ENCODE results near the gene FGF18.
"Not testable (repeated sequence)": the region's sequence is repeated elsewhere in the genome, so short reads cannot be mapped to it uniquely, and the experiment has no call there.

FGF18 gene, protein sequence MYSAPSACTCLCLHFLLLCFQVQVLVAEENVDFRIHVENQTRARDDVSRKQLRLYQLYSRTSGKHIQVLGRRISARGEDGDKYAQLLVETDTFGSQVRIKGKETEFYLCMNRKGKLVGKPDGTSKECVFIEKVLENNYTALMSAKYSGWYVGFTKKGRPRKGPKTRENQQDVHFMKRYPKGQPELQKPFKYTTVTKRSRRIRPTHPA

DNA sequence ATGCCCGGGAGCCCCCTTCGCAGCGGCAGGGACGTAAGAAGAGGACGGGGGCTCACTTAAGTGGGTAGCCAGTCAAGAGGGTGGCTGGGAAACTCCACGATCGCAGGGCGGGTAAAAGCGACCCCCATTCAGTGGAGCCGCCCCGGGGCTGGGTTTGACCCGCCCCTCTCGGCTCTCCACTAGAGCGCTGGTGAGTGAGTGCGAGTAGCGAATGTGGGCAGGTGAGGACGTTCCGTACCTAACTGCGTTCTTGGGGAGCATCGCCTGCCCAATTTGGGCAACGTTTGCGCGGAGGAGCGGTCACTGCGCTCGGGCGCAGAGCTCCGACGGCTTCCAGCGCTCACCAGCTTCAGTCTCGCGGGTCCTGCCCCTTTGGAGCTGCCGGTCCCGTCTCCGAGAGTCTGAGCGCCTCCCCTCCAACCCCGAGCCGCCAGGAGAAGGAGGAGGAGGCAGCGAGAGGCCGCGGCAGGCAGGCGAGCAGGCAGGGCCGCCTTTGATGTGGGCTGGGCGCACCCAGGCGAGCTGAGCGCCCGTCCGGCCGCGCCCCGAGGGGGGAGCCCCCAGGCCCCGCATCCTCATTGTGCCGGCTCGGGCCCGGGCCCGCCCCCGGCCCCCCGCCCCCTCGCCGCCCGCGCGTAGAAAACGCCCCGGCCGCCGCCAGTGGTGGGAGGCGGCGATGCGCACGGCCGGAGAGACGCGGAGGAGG lies at the start of gene FGF18:
Gene FGF18, plus strand, starts transcription at position 666 of the 706 bp plus-strand sequence. CDS start 553 bp downstream, outside the sequence.
- no peak for DNase-seq

- no peak for DNase-seq
These were observed 49.5 kb upstream of the FGF18 start for GRCh38 chr5:171369898-171370297.

GRCh38 chr5:171370881-171371280 lies 48.6 kb upstream of the FGF18 start:
- not testable (repeated sequence) for DNase-seq

DNA sequence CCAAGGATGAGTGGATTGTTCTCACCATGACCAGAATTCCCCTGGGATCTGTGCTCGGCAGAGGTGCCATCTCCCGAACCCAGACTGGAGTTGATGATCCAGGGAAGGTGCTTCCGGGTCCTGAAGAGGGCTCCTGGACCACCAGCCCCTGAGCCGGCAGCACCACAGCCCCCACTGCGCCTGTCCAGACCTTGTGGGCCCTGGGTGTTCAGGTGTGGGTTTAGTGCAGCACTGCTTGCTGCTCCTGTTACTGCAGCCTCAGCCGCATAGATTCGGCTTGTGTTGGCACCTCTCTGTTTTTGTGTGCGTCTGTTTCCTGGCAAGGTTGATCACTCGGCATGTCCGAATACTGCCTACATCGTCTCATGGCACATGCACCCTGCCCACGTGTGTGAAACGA lies 48.1 kb upstream of the FGF18 start:
- no peak for DNase-seq

DNA sequence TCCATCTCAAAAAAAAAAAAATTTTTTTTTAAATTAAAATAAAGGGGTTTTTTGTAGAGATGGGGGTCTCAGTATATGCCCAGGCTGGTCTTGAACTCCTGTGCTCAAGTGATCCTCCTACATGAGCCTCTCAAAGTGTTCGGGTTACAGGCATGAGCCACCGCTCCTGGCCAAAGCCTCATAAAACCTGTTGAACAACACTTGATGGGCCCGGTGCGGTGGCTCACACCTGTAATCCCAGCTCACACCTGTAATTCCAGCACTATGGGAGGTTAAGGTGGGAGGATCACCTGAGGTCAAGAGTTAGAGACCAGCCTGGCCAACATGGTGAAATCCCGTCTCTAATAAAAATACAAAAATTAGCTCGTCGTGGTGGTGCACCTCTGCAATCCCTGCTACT lies 39.5 kb upstream of the FGF18 start:
- DNase-seq = no peak

DNA sequence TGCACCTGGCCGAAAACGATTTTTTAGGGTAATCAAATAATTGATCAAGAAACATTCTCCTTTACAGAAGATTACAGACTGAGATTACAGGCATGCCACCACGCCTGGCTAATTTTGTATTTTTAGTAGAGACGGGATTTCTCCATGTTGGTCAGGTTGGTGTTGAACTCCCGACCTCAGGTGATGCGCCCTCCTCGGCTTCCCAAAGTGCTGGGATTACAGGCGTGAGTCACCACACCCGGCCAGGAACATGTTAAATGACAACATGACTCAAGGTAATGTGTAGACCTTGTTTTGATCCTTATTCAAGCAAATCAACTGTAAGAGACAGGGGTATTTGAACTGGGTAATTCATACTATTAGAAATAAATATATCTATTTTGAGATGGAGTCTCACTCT lies 35.0 kb upstream of the FGF18 start:
- not testable (repeated sequence) for DNase-seq

DNA sequence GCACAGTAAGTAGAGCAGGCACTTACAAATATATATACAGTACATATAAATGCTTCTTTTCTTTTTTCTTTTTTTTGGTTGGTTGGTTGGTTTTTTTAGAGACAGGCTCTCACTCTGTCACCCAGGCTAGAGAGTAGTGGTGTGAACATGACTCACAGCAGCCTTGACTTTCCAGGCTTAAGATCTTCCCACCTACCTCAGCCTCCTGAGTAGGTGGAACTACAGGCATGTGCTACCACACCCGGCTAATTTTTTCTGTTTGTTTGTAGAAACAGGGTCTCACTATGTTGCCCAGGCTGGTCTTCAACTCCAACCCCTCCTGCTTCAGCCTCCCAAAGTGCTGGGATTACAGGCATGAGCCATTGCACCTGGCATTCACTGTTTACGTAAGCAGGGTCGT lies 34.4 kb upstream of the FGF18 start:
- not testable (repeated sequence) for DNase-seq

DNA sequence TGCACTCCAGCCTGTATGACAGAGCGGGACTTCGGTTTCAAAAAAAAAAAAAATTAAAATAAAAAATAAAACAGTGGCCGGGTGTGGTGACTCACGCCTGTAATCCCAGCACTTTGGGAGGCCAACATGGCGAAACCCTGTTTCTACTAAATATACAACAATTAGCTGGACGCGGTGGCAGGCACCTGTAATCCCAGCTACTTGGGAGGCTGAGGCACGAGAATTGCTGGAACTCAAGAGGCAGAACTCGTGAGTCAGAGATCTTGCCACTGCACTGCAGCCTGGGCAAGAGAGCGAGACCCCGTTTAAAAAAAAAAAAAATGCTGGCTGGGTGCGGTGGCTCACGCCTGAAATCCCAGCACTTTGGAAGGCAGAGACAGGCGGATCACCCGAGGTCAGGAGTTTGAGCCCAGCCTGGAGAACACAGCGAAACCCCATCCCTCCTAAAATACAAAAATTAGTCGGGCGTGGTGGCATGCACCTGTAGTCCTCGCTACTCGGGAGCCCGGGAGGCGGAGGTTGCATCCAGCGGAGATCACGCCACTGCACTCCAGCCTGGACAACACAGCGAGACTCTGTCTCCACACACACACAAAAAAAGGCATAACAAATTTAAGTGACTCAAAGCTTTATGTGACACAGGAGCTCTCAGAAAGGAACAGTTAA lies 33.3 kb upstream of the FGF18 start:
- DNase-seq = no peak

GRCh38 chr5:171386861-171387344 lies 32.5 kb upstream of the FGF18 start:
- DNase-seq = no peak

DNA sequence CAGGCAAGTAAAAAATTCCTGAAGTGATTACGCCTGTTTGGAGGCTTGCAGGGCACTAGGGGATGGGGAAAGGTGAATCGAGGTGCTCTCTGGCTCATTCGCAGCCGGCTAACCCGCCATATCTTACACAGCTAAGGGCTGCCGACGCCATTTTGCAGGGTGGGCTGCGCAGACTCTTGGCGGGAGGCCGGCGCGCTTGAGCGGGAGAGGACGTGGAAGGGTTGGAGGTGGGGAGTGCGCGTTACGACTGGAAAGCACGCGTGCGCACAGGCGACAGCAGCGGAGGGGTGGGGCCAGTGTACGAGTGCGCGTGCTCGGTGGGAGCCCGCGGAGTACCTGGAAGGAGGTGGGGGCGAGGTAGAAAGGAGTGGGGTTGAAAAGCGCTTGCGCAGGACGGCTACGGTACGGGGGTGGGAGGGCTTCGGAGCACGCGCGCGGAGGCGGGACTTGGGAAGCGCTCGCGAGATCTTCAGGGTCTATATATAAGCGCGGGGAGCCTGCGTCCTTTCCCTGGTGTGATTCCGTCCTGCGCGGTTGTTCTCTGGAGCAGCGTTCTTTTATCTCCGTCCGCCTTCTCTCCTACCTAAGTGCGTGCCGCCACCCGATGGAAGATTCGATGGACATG lies 32.0 kb upstream of the FGF18 start, which contains the start of gene NPM1:
Gene NPM1, plus strand, starts transcription at position 505 of the 625 bp plus-strand sequence. Its CDS starts 100 bp downstream, at position 605.
- DNase-seq = peak; percentile 93

DNA sequence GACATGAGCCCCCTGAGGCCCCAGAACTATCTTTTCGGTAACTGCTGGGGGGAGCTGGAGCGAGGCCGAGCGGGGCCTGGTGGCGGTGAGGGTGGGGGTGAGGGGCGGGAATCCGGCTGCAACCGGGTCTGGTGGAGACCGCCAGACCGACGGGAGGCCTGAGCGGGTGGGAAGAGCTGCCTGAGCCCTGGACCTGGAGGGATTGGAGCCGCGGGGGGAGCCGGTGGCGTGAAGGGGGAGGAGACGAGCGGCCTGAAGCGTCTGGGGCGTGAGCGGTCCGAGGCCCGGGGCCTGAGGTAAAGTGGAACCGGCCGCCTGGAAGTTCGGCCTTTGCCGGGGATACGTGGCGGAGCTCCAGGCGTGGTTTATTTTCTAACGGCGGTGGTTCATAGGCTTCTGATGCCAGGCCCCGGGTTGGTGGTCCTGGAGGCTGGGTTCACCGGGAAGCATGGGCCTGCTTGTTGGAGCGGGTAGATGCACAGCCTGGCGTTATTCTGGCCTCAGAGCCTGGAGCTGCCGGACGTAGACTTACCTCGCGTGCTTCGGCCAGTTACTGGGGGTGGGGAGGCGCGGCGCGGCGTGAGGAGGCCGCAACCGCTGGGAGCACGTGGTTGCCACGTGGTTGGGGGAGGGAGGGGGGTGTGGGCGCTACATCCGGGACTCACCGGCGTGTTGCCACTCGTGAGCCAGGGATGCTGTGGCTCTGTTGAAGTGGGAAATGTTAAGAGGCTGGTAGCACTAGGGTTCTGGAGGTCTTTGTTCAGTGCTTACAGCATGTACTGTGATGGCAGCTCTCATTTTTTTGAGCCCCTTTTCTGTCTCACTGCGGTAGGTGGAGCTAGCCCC lies 31.3 kb upstream of the FGF18 start:
- DNase-seq = no peak

- DNase-seq = no peak
These were observed 30.7 kb upstream of the FGF18 start for GRCh38 chr5:171388816-171389168.

DNA sequence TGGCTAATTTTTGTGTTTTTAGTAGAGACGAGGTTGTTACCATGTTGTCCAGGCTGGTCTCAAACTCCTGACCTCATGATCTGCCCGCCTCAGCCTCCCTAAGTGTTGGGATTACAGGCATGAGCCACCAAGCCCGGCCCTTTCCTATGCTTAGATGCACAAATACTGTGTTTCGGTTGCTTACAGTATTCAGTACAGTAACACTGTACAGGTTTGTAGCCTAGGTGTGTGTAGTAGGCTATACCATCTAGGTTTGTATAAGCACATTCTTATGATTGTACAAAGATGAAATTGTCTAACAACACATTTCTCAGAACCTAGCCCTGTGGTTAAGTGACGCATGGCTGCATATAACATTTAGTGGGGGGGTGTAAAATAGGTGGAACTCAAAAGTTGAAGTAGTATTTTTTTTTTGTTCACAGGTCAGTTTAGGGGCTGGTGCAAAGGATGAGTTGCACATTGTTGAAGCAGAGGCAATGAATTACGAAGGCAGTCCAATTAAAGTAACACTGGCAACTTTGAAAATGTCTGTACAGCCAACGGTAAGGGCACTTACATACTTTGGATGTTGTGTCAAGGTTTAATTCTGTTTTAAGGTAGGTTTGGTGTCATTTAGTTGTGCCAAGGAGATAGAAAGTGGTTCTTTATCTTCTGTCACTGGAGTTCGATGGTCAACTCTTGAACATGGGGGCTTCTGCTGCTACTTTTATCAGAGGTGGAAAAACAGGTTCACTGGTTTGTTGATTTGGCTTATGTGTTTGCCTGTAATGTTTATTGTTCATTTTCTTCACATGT lies 28.4 kb upstream of the FGF18 start:
- no peak for DNase-seq

- no peak for DNase-seq
These were observed 27.4 kb upstream of the FGF18 start for GRCh38 chr5:171391996-171392577.

- no peak for DNase-seq
These were observed 26.8 kb upstream of the FGF18 start for GRCh38 chr5:171392585-171393159.

- DNase-seq = no peak
These were observed 24.4 kb upstream of the FGF18 start for GRCh38 chr5:171395042-171395441.

GRCh38 chr5:171396583-171396982 lies 22.9 kb upstream of the FGF18 start:
- not testable (repeated sequence) for DNase-seq

- no peak for DNase-seq
These were observed 22.3 kb upstream of the FGF18 start for GRCh38 chr5:171397190-171397589.

- DNase-seq = no peak
These were observed 21.8 kb upstream of the FGF18 start for GRCh38 chr5:171397599-171397998.

DNA sequence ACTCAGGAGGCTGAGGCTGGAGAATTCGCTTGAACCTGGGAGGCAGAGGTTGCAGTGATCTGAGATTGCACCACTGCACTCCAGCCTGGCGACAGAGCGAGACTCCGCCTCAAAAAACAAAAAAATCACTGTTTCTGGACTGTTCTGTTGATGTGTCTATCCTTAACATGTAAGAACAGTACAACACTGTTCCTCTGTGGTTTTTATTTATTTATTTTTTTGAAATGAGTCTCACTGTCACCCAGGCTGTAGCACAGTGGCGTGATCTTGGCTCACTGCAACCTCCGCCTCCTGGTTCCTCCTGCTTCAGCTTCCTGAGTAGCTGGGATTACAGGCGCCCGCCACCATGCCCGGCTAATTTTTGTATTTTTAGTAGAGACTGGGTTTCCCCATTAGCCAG lies 20.8 kb upstream of the FGF18 start:
- DNase-seq = not testable (repeated sequence)

DNA sequence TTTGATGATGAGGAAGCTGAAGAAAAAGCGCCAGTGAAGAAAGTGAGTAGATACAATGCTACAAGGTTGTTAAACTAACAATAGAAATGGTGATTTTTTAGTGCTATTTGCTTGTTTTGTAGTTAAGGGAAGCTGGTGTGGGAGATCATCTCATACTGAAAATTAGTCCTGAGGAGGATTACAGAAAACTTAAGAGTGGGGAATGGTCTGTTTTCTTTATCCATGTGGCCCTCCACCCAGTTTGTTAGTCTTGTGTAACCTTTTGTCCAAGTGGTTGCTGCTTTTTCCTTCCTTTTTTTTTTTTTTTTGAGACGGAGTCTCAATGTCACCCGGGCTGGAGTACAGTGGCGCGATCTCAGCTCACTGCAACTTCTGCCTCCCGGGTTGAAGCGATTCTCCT lies 19.3 kb upstream of the FGF18 start:
- DNase-seq = no peak
